ENCODE data around the gene ARVCF.

- no peak for TF ChIP-seq EP300 (IDR thresholded peaks at IDR 0.05)
- TF ChIP-seq CTCF (IDR thresholded peaks at IDR 0.05) = no peak
- no peak for TF ChIP-seq POLR2A (IDR thresholded peaks at IDR 0.05; ENCODE audit: low read depth)
Observed at GRCh38 chr22:20055144-20055543, 38.5 kb upstream of the ARVCF start.

All from esophagus muscularis mucosa (tissue), 4 donors.